ENCODE data around the gene LRMDA. TPM values are rescaled to one million over a fixed set of nuclear protein-coding genes. Genes with fewer than 3 reads are reported as not detected.
A peak's percentile ranks its signal among the peaks of the same experiment; 100 is the strongest.

The LRMDA gene
- polyA plus RNA-seq, 2 of the 4 experiments (the other 2 are of a cell fraction) = 4.6 to 5.2 TPM

DNA sequence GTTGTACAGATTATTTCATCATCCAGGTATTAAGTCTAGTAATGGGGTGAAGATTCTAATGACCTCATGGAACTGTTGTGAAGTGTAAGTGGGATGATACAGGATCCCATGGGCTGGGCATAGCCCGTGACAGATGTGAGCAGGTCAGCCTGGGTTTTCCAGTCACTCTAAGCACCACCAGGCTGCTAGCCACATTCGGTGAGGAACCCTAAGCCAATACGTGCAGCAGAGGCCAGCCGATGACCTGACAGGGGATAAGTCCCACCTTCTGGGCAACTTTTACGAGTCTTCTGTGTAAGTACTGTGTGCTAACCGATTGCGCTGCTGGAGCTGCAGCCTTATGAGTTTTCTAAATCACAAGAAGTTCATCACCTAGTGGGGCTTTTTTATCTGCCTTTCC, 37.2 kb upstream of the LRMDA start:
- no peak overlapping the region for H3K4me2 ChIP-seq
- POLR2A ChIA-PET = no interaction called here
- no peak for ATAC-seq
- TF ChIP-seq, protein P1, sequence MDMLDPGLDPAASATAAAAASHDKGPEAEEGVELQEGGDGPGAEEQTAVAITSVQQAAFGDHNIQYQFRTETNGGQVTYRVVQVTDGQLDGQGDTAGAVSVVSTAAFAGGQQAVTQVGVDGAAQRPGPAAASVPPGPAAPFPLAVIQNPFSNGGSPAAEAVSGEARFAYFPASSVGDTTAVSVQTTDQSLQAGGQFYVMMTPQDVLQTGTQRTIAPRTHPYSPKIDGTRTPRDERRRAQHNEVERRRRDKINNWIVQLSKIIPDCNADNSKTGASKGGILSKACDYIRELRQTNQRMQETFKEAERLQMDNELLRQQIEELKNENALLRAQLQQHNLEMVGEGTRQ (IDR thresholded peaks at IDR 0.05) = no peak
- TF ChIP-seq RCOR1 (IDR thresholded peaks at IDR 0.05; ENCODE audit: low read depth, low read length) (no peak), KDM1A (IDR thresholded peaks at IDR 0.05; ENCODE audit: low read depth) (no peak), HOXA7 (CRISPR knock-in tag; IDR thresholded peaks at IDR 0.05) (no peak), EHMT2 (IDR thresholded peaks at IDR 0.05; ENCODE audit: low read depth) (no peak), PHF8 (IDR thresholded peaks at IDR 0.05; ENCODE audit: borderline replicate concordance, low read depth) (no peak), CHD2 (IDR thresholded peaks at IDR 0.05; ENCODE audit: low read length, partially characterized antibody) (no peak)
- H3K9me3 ChIP-seq = no peaks in the 10 kb centered on the region
- no peak for FAIRE-seq
- DNase-seq (ENCODE audit: low read depth in 1 of 2, low spot score in 1 of 2) = no peak
- CTCF ChIA-PET = interaction anchor here (0.6 to 4.0 kb wide), 9 partner anchors 9 to 1058 kb away, joined by 3 to 48 read pairs (median 4); partner anchors contain the start of gene LRMDA
- no peak overlapping the region for H3K27ac ChIP-seq
- H3K4me1 ChIP-seq = peaks cover 3% of the 10 kb centered on the region; the same call in 1 of the 3 replicates
- 87% methylated on average over 7 of the region's 7 CpGs for WGBS (ENCODE audit: missing lambda C conversion rate)
- no peak overlapping the region for H3K4me3 ChIP-seq

DNA sequence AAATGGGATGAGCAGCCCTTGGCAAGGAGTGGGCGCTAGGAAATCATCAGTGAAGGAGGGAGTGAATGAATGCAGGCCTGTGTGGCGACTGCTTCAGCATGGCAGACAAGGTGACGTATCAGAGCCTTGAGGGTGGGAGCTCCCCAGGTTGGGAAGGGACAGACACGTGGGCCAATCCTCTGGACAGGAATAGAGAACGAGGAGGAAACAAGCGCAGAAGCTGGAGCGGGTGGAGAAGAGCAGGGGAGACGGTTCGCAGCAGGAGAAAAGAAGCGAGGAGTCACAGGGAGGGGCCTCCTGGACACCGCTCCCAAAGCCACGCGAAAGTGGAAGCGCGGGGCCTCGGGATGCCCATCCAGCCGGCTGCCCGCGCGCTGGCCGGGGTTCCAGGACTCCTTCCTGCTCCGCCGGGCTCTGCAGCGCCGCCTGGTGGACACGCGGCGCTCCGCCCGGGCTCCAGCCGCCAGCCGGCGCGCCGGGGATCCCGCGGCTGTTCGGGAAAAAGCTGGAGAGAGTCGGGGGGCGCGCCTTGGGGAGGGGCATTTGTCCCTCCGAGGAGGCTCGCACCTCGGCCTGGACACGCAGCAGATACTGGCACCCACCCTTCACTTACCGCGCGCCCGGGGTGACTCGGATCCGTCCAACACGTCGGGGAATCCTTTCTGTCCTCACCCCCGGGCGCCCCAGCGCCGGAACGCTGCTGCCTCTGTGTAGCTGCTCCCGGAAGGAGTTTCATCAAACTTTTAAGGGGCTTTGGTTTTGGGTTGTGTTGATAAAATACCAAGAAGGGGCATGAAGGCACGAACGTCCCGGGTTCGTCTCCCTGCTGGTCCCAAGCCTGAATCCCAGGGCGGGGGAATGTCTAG, 36.1 kb upstream of the LRMDA start:
- TF ChIP-seq RAD21 (conservative IDR thresholded peaks at IDR 0.05 in 1 of 2, IDR thresholded peaks at IDR 0.05 in 1 of 2) = peak; percentile 57 to 77
- peak; percentile 91 for TF ChIP-seq SMC3 (IDR thresholded peaks at IDR 0.05)
- no peak for TF ChIP-seq ZSCAN20 (CRISPR knock-in tag; IDR thresholded peaks at IDR 0.05)
- TF ChIP-seq, protein P2, sequence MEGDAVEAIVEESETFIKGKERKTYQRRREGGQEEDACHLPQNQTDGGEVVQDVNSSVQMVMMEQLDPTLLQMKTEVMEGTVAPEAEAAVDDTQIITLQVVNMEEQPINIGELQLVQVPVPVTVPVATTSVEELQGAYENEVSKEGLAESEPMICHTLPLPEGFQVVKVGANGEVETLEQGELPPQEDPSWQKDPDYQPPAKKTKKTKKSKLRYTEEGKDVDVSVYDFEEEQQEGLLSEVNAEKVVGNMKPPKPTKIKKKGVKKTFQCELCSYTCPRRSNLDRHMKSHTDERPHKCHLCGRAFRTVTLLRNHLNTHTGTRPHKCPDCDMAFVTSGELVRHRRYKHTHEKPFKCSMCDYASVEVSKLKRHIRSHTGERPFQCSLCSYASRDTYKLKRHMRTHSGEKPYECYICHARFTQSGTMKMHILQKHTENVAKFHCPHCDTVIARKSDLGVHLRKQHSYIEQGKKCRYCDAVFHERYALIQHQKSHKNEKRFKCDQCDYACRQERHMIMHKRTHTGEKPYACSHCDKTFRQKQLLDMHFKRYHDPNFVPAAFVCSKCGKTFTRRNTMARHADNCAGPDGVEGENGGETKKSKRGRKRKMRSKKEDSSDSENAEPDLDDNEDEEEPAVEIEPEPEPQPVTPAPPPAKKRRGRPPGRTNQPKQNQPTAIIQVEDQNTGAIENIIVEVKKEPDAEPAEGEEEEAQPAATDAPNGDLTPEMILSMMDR (IDR thresholded peaks at IDR 0.05) = peak; percentile 93
- no peak for FAIRE-seq
- peak; percentile 29 to 65 for DNase-seq (ENCODE audit: low read depth in 1 of 2, low spot score in 1 of 2)
- H3K4me2 ChIP-seq = peak overlapping the region; percentile 87
- peak overlapping the region; percentile 18; the same call in 2 of the 3 replicates for H3K4me3 ChIP-seq
- peak overlapping the region; percentile 41 to 80; a peak in 4 of 6 replicates for H3K27ac ChIP-seq
- whole genome bisulfite sequencing (ENCODE audit: missing lambda C conversion rate) = 38% methylated on average over 40 of the region's 64 CpGs
- peak; percentile 53 to 79; a peak in 4 of 6 replicates for ATAC-seq
- ChIA-PET CTCF (interaction anchor here (0.6 to 4.0 kb wide), 60 partner anchors 8 to 1151 kb away, joined by 3 to 48 read pairs (median 4); partner anchors contain the start of gene LRMDA), POLR2A (no interaction called here)
- H3K4me1 ChIP-seq = peaks cover 8% of the 10 kb centered on the region; the same call in 2 of the 3 replicates
- no peaks in the 10 kb centered on the region for H3K9me3 ChIP-seq

GRCh38 chr10:75395932-75396630, 35.3 kb upstream of the LRMDA start:
- 89% methylated on average over 39 of the region's 65 CpGs for WGBS (ENCODE audit: missing lambda C conversion rate)
- FAIRE-seq (no peak), ATAC-seq (no peak), DNase-seq (ENCODE audit: low read depth in 1 of 2, low spot score in 1 of 2) (no peak)
- no peak overlapping the region for H3K4me3 ChIP-seq
- H3K9me3 ChIP-seq = no peaks in the 10 kb centered on the region
- ChIA-PET CTCF (interaction anchor here (0.6 to 4.0 kb wide), 47 partner anchors 8 to 1028 kb away, joined by 3 to 48 read pairs (median 4); no protein-coding TSS in a partner anchor), POLR2A (no interaction called here)
- peak overlapping the region in 1 of 2 experiments; percentile 80; a peak in 2 of 6 replicates for H3K27ac ChIP-seq
- TF ChIP-seq FOSL2 (IDR thresholded peaks at IDR 0.05) (no peak), FOSL2 (CRISPR knock-in tag; IDR thresholded peaks at IDR 0.05) (no peak), KDM1A (IDR thresholded peaks at IDR 0.05; ENCODE audit: low read depth) (no peak), SREBF2 (IDR thresholded peaks at IDR 0.05) (no peak), TFCP2L1 (CRISPR knock-in tag; IDR thresholded peaks at IDR 0.05) (no peak), ZC3H11A (IDR thresholded peaks at IDR 0.05) (no peak), EHF (CRISPR knock-in tag; IDR thresholded peaks at IDR 0.05) (no peak), POLR2AphosphoS2 (conservative IDR thresholded peaks at IDR 0.05; ENCODE audit: low read length) (no peak), SMC3 (IDR thresholded peaks at IDR 0.05) (no peak), TP53 (CRISPR knock-in tag; IDR thresholded peaks at IDR 0.05) (no peak), E2F6 (IDR thresholded peaks at IDR 0.05; ENCODE audit: borderline replicate concordance, low read depth) (no peak), HDAC2 (IDR thresholded peaks at IDR 0.05) (no peak), FOXS1 (CRISPR knock-in tag; IDR thresholded peaks at IDR 0.05) (no peak), FOSB (CRISPR knock-in tag; IDR thresholded peaks at IDR 0.05) (no peak), ZSCAN20 (CRISPR knock-in tag; IDR thresholded peaks at IDR 0.05) (no peak), JUN (IDR thresholded peaks at IDR 0.05) (no peak), BHLHE40 (IDR thresholded peaks at IDR 0.05; ENCODE audit: low read depth, low read length) (no peak), RNF2 (IDR thresholded peaks at IDR 0.05; ENCODE audit: borderline replicate concordance, low read depth) (no peak), HOXB5 (CRISPR knock-in tag; IDR thresholded peaks at IDR 0.05) (no peak), RARB (CRISPR knock-in tag; IDR thresholded peaks at IDR 0.05) (no peak)
- H3K4me1 ChIP-seq = peaks cover 8% of the 10 kb centered on the region; the same call in 2 of the 3 replicates
- peak overlapping the region; percentile 87 for H3K4me2 ChIP-seq

All from A549 (cell line).